ENCODE measurements around the gene SMU1.

SMU1 gene

DNA sequence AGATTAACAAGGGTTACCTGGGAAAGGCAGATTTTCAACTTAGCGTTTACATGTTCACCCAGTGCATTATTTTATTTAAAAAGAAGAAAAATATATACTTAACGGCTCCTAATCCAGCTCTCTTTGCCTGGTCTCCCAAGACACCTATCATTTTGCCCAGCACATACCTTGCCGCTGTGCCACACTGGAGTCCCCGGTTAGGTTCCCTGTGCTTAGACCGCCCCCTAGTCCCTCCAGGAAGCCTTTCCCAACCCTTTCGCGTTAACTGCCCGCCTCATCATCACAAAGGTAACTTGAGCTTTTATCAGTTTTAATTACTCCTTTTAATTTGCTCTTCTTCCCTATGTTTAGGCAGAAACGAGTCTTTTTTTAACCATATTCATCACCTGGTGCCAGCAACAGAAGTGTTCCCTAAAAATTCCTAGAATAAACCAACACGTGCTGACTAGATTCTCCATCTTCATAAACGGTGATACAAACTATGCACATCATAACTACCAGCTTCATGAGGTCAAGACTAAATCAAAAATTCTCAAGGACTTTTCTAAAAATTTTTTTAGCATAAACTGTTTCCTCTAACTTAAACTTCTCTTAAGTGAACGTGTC, 31.7 kb downstream of the SMU1 start:
- Histone ChIP-seq H3K36me3 (ENCODE audit: control insufficient read depth, insufficient read depth, low read length) (peaks cover 58% of the 10 kb centered on the region), H3K9me3 (ENCODE audit: control insufficient read depth, low read length) (no peaks in the 10 kb centered on the region), H3K4me3 (ENCODE audit: extremely low read depth, insufficient read depth, low read length, poor library complexity, severe bottlenecking) (peak overlapping the region; percentile 42), H3K27ac (ENCODE audit: low read depth, low read length, severe bottlenecking) (peak overlapping the region; percentile 81), H3K4me1 (ENCODE audit: control insufficient read depth, insufficient read depth, low read length, poor library complexity, severe bottlenecking) (peaks cover 5% of the 10 kb centered on the region)
- WGBS, 2 experiments (ENCODE audit: insufficient coverage in 2 of 2), result 39 to 40% methylated on average over 11 of the region's 12 CpGs

DNA sequence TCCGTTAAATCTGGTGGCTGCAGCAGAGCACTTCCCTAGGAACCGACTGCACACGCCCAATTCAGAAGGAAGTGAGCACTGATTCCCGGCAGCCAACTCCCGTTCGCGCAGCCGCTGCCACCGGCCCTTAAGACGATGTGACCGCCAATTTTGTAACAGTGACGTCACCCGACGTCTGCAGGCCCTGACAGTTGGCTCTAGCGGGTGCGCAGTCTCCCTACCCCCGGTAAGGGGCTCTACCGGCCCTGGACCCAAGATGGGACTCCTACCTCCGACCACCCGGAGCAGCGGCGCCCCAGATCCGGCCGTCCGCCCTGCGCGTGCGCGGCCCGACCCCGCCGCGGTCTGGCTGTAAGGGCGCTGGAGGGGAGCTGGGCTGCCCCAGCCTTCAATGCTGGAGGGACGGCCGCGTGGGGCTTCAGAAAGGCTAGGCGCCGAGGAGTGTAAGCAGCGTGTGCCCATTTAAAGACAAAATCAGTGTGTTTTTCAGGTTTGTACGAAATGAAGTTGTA, 32.3 kb downstream of the SMU1 start:
- 1 to 8% methylated on average over 37 to 40 of the region's 41 CpGs for WGBS, 2 experiments (ENCODE audit: insufficient coverage in 2 of 2)
- Histone ChIP-seq H3K9me3 (ENCODE audit: control insufficient read depth, low read length) (no peaks in the 10 kb centered on the region), H3K4me3 (ENCODE audit: extremely low read depth, insufficient read depth, low read length, poor library complexity, severe bottlenecking) (peak overlapping the region; percentile 42), H3K36me3 (ENCODE audit: control insufficient read depth, insufficient read depth, low read length) (peaks cover 59% of the 10 kb centered on the region), H3K27ac (ENCODE audit: low read depth, low read length, severe bottlenecking) (peak overlapping the region; percentile 81), H3K4me1 (ENCODE audit: control insufficient read depth, insufficient read depth, low read length, poor library complexity, severe bottlenecking) (peaks cover 5% of the 10 kb centered on the region)

DNA sequence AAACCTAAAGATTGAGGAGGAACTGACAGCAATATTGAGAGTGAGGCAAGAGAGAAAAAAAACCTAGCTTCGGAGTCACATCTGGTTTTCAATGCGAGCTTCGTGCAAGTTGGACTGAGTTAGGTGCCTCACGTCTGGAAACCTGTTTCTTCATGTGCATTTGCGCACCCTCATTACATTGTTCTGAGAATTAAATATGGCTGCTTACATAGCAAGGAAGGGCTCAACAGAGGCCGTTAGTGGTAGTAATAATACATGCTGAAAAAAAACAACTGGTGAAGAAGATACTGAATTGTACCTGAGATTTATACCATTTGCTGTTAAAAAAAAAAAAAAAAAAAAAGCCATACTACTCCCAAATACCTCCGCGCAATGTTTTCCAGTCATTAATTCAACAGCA, 32.8 kb downstream of the SMU1 start:
- peak overlapping the region; percentile 42 for H3K4me3 ChIP-seq (ENCODE audit: extremely low read depth, insufficient read depth, low read length, poor library complexity, severe bottlenecking)
- no peaks in the 10 kb centered on the region for H3K9me3 ChIP-seq (ENCODE audit: control insufficient read depth, low read length)
- H3K4me1 ChIP-seq (ENCODE audit: control insufficient read depth, insufficient read depth, low read length, poor library complexity, severe bottlenecking), result peaks cover 5% of the 10 kb centered on the region
- peaks cover 59% of the 10 kb centered on the region for H3K36me3 ChIP-seq (ENCODE audit: control insufficient read depth, insufficient read depth, low read length)
- H3K27ac ChIP-seq (ENCODE audit: low read depth, low read length, severe bottlenecking), result peak overlapping the region; percentile 81
- 91 to 95% methylated on average over 4 to 6 of the region's 8 CpGs for WGBS, 2 experiments (ENCODE audit: insufficient coverage in 2 of 2)

DNA sequence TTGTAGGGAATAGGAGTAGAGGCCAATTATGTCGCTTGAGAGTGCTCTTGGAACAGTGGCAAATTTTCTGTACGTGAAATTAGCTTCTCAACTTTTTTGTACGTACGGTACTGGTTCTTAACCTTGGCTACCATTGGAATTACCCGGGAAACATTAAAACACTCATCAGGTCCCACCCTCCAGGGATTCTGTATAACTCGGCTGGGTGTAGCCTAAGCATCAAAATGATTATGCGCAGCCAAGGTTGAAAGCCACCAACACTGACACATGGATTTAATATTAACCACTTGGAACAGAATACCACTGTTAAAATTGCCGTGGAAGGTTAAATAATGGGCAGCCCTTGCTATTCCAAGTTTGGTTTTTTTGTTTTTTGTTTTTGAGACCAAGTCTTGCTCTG, 34.0 kb downstream of the SMU1 start:
- Histone ChIP-seq H3K36me3 (ENCODE audit: control insufficient read depth, insufficient read depth, low read length) (peaks cover 59% of the 10 kb centered on the region), H3K4me1 (ENCODE audit: control insufficient read depth, insufficient read depth, low read length, poor library complexity, severe bottlenecking) (peaks cover 5% of the 10 kb centered on the region), H3K27ac (ENCODE audit: low read depth, low read length, severe bottlenecking) (no peak overlapping the region), H3K4me3 (ENCODE audit: extremely low read depth, insufficient read depth, low read length, poor library complexity, severe bottlenecking) (no peak overlapping the region), H3K9me3 (ENCODE audit: control insufficient read depth, low read length) (no peaks in the 10 kb centered on the region)
- 93 to 99% methylated on average over 6 to 7 of the region's 8 CpGs for WGBS, 2 experiments (ENCODE audit: insufficient coverage in 2 of 2)

DNA sequence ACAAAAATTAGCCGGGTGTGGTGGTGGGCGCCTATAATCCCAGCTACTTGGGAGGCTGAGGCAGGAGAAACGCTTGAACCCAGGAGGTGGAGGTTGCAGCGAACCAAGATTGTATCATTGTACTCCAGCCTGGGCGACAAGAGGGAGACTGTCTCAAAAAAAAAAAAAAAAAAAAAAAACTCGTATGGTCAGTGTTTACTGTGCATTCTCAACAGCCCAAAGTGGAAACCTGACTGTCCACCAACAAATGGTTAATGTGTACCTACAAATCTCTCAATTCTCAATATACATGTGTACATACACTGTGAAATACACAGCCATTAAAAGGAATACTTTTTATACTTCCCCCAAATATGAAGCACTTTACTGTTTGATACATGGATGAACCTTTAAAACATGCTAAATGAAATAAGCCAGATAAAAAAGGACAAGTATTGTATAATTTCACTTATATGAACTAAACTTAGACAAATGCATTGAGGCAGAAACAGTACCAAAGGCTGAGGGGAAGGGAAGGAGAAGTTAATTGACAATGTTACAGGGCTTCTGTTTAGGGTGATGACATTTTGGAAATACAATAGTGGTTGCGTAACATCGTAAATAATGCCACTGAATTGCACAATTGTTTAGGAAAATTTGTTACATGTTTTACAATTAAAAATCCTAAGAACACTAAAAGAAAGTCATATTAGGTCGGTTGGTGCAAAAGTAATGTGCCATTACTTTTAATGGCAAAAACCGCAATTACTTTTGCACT, 34.9 kb downstream of the SMU1 start:
- no peak overlapping the region for H3K4me3 ChIP-seq (ENCODE audit: extremely low read depth, insufficient read depth, low read length, poor library complexity, severe bottlenecking)
- H3K4me1 ChIP-seq (ENCODE audit: control insufficient read depth, insufficient read depth, low read length, poor library complexity, severe bottlenecking), result peaks cover 5% of the 10 kb centered on the region
- no peaks in the 10 kb centered on the region for H3K9me3 ChIP-seq (ENCODE audit: control insufficient read depth, low read length)
- no peak overlapping the region for H3K27ac ChIP-seq (ENCODE audit: low read depth, low read length, severe bottlenecking)
- peaks cover 59% of the 10 kb centered on the region for H3K36me3 ChIP-seq (ENCODE audit: control insufficient read depth, insufficient read depth, low read length)
- WGBS, 2 experiments (ENCODE audit: insufficient coverage in 2 of 2), result 98 to 100% methylated on average over 4 to 5 of the region's 10 CpGs

DNA sequence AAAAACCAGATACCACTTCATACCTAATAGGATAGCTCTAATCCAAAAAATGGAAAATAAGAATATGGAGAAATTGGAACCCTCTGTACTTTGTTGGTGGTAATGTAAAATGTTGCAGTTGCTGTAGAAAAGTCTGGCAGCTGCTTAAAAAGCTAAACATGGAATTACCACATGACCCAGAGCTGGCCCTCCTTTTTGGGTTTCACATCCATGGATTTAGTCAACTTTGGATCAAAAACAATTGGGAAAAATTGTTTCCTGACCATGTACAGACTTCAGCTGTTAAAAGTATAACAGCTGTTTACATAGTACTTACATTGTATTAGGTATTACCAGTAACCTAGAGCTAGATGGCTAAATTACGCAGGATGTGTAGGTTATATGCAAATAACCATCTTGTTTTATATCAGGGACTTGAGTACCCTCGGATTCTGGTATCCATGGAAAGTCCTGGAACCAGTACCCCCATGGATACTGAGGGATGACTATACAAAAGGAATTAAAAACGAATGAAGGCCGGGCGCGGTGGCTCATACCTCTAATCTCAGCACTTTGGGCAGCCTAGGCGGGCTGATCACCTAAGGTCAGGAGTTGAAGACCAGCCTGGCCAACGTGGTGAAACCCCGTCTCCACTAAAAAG, 35.6 kb downstream of the SMU1 start:
- H3K27ac ChIP-seq (ENCODE audit: low read depth, low read length, severe bottlenecking), result no peak overlapping the region
- H3K4me3 ChIP-seq (ENCODE audit: extremely low read depth, insufficient read depth, low read length, poor library complexity, severe bottlenecking), result no peak overlapping the region
- H3K9me3 ChIP-seq (ENCODE audit: control insufficient read depth, low read length), result no peaks in the 10 kb centered on the region
- H3K36me3 ChIP-seq (ENCODE audit: control insufficient read depth, insufficient read depth, low read length), result peaks cover 59% of the 10 kb centered on the region
- H3K4me1 ChIP-seq (ENCODE audit: control insufficient read depth, insufficient read depth, low read length, poor library complexity, severe bottlenecking), result peaks cover 5% of the 10 kb centered on the region
- 94 to 96% methylated on average over 7 to 8 of the region's 9 CpGs for WGBS, 2 experiments (ENCODE audit: insufficient coverage in 2 of 2)

DNA sequence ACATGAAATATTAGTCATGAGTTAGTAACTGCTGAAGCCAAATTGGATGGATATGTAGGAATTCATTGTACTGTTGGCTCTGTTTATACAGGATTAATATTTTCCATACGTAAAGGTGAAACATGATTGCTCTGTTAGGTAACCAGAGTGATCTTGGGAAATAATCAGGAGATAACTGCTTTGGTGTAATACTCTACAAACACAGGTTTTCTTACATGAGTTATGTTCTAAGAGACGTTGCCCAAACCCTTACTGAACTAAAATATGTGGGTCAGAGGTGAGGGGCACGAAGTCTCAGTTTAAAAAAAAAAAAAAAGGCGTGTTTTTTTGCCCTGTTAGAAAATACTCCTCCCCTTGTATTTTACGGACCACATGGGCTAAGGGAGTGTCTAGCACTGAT, 43.6 kb downstream of the SMU1 start:
- Histone ChIP-seq H3K9me3 (ENCODE audit: control insufficient read depth, low read length) (no peaks in the 10 kb centered on the region), H3K4me3 (ENCODE audit: extremely low read depth, insufficient read depth, low read length, poor library complexity, severe bottlenecking) (no peak overlapping the region), H3K27ac (ENCODE audit: low read depth, low read length, severe bottlenecking) (no peak overlapping the region), H3K4me1 (ENCODE audit: control insufficient read depth, insufficient read depth, low read length, poor library complexity, severe bottlenecking) (peaks cover 12% of the 10 kb centered on the region), H3K36me3 (ENCODE audit: control insufficient read depth, insufficient read depth, low read length) (peaks cover 96% of the 10 kb centered on the region)
- 100% methylated on average over 2 of the region's 5 CpGs; no CpG with 5 or more reads in 1 of the 2 experiments for WGBS, 2 experiments (ENCODE audit: insufficient coverage in 2 of 2)

DNA sequence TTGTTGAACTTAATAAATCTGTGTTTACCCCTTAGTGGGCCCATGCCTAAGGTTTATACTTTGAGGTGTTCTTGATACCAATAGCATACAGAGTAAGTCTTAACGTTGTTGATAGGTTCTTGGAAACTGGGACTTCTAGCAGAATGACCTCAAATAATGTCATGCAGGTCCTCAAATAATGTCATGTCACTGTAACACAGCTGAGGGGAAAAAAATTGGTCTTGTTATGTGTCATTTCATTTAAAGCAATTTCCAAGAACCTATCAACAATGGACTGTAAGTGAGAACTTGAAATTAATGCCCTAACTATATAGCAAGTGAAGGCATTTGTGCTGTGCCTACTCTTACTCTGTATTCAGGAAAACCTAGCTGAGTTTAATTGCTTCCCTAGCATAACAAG, 44.2 kb downstream of the SMU1 start:
- Histone ChIP-seq H3K9me3 (ENCODE audit: control insufficient read depth, low read length) (no peaks in the 10 kb centered on the region), H3K4me1 (ENCODE audit: control insufficient read depth, insufficient read depth, low read length, poor library complexity, severe bottlenecking) (peaks cover 12% of the 10 kb centered on the region), H3K36me3 (ENCODE audit: control insufficient read depth, insufficient read depth, low read length) (peaks cover 96% of the 10 kb centered on the region), H3K4me3 (ENCODE audit: extremely low read depth, insufficient read depth, low read length, poor library complexity, severe bottlenecking) (no peak overlapping the region), H3K27ac (ENCODE audit: low read depth, low read length, severe bottlenecking) (no peak overlapping the region)
- WGBS, 2 experiments (ENCODE audit: insufficient coverage in 2 of 2), result 100% methylated on average over 1 of the region's 1 CpG; no CpG with 5 or more reads in 1 of the 2 experiments

DNA sequence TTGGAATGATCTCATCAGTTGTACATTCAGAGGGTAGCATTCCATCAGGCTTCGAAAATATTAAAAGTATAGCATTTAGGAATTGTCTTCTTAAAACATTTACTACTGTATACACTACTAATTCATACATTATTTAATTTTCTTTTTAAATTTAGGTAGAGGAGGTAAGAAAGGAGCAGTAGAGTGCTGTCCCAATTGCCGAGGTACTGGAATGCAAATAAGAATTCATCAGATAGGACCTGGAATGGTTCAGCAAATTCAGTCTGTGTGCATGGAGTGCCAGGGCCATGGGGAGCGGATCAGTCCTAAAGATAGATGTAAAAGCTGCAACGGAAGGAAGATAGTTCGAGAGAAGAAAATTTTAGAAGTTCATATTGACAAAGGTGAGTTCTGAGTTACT, 46.2 kb downstream of the SMU1 start:
- Histone ChIP-seq H3K36me3 (ENCODE audit: control insufficient read depth, insufficient read depth, low read length) (peaks cover 88% of the 10 kb centered on the region), H3K27ac (ENCODE audit: low read depth, low read length, severe bottlenecking) (no peak overlapping the region), H3K4me1 (ENCODE audit: control insufficient read depth, insufficient read depth, low read length, poor library complexity, severe bottlenecking) (peaks cover 12% of the 10 kb centered on the region), H3K9me3 (ENCODE audit: control insufficient read depth, low read length) (no peaks in the 10 kb centered on the region), H3K4me3 (ENCODE audit: extremely low read depth, insufficient read depth, low read length, poor library complexity, severe bottlenecking) (no peak overlapping the region)
- 95 to 98% methylated on average over 3 to 4 of the region's 5 CpGs for WGBS, 2 experiments (ENCODE audit: insufficient coverage in 2 of 2)

DNA sequence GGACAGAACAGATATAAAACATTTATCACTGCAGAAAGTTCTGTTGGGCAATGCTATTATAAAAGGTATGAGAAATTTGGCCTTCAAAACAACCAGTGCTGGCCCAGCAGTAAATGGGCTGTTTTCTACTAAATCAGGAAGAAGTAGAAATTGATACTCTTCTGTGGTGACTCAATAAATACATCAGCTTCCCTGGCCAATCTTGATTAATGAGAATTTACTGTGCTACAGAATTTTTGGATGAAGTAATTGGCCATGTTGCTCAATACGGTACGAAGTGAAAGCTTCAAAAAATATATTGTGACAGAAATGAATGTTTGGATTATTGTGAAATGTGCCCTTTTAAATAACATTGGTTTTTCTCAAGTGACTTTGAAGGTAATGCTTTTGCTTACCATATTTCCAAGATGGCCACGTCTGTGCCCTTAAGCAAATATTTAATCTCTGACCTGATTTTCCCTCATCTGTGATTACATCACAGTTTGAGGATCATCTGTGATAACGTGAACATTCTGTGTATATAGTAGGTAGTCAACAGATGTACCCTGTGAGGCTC, 47.2 kb downstream of the SMU1 start:
- no peaks in the 10 kb centered on the region for H3K9me3 ChIP-seq (ENCODE audit: control insufficient read depth, low read length)
- H3K4me1 ChIP-seq (ENCODE audit: control insufficient read depth, insufficient read depth, low read length, poor library complexity, severe bottlenecking), result peaks cover 12% of the 10 kb centered on the region
- H3K27ac ChIP-seq (ENCODE audit: low read depth, low read length, severe bottlenecking), result no peak overlapping the region
- 91 to 97% methylated on average over 2 to 3 of the region's 4 CpGs for WGBS, 2 experiments (ENCODE audit: insufficient coverage in 2 of 2)
- H3K4me3 ChIP-seq (ENCODE audit: extremely low read depth, insufficient read depth, low read length, poor library complexity, severe bottlenecking), result no peak overlapping the region
- H3K36me3 ChIP-seq (ENCODE audit: control insufficient read depth, insufficient read depth, low read length), result peaks cover 78% of the 10 kb centered on the region
